ENCODE results near the gene ROR1.

ROR1 gene

GRCh38 chr1:64184003-64184440 lies 410.2 kb downstream of the ROR1 start:
- DNase-seq (ENCODE audit: low spot score), result no peak
- TF ChIP-seq, protein P1, sequence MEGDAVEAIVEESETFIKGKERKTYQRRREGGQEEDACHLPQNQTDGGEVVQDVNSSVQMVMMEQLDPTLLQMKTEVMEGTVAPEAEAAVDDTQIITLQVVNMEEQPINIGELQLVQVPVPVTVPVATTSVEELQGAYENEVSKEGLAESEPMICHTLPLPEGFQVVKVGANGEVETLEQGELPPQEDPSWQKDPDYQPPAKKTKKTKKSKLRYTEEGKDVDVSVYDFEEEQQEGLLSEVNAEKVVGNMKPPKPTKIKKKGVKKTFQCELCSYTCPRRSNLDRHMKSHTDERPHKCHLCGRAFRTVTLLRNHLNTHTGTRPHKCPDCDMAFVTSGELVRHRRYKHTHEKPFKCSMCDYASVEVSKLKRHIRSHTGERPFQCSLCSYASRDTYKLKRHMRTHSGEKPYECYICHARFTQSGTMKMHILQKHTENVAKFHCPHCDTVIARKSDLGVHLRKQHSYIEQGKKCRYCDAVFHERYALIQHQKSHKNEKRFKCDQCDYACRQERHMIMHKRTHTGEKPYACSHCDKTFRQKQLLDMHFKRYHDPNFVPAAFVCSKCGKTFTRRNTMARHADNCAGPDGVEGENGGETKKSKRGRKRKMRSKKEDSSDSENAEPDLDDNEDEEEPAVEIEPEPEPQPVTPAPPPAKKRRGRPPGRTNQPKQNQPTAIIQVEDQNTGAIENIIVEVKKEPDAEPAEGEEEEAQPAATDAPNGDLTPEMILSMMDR (IDR thresholded peaks at IDR 0.05; ENCODE audit: borderline replicate concordance, control extremely low read depth, extremely low read depth, insufficient read depth, missing control alignments), result no peak
- in situ Hi-C loops (cut with MboI; ENCODE audit: low sequenced_read_pairs, unreplicated experiment), result no loop called here

GRCh38 chr1:64186138-64186897 lies 412.5 kb downstream of the ROR1 start:
- no peak for DNase-seq (ENCODE audit: low spot score)
- TF ChIP-seq, protein P1 (IDR thresholded peaks at IDR 0.05; ENCODE audit: borderline replicate concordance, control extremely low read depth, extremely low read depth, insufficient read depth, missing control alignments), result no peak
- in situ Hi-C loops (cut with MboI; ENCODE audit: low sequenced_read_pairs, unreplicated experiment), result no loop called here

DNA sequence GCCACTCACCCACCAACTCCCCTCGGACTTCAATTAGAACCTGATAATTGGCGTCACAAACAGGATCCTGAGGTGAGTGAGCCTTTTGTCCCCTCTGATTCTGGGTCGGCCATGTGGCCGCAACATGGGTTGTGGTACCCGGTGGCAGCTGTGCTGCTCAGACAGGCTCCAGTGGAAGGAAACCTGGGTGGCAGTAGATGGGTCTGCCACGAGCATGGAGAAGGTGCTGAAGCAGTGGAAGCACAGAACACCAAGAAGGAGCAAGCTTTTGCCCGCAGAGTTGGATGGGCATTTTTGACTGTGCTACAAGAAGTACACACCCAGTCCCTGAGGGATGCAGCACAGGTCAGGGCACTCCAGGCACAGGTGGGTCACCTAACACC lies 413.1 kb downstream of the ROR1 start:
- in situ Hi-C loops (cut with MboI; ENCODE audit: low sequenced_read_pairs, unreplicated experiment), result no loop called here

GRCh38 chr1:64187646-64188045 lies 413.8 kb downstream of the ROR1 start:
- TF ChIP-seq, protein P1 (IDR thresholded peaks at IDR 0.05; ENCODE audit: borderline replicate concordance, control extremely low read depth, extremely low read depth, insufficient read depth, missing control alignments), result no peak
- in situ Hi-C loops (cut with MboI; ENCODE audit: low sequenced_read_pairs, unreplicated experiment), result no loop called here
- DNase-seq (ENCODE audit: low spot score), result no peak

More for the DNA sequence above, 413.1 kb downstream of the ROR1 start:
- no peak for DNase-seq (ENCODE audit: low spot score)
- TF ChIP-seq, protein P1 (IDR thresholded peaks at IDR 0.05; ENCODE audit: borderline replicate concordance, control extremely low read depth, extremely low read depth, insufficient read depth, missing control alignments), result no peak

- no peak for DNase-seq (ENCODE audit: low spot score)
- TF ChIP-seq, protein P1 (IDR thresholded peaks at IDR 0.05; ENCODE audit: borderline replicate concordance, control extremely low read depth, extremely low read depth, insufficient read depth, missing control alignments), result no peak
- in situ Hi-C loops (cut with MboI; ENCODE audit: low sequenced_read_pairs, unreplicated experiment), result no loop called here
Observed at GRCh38 chr1:64192290-64192689, 418.5 kb downstream of the ROR1 start.

GRCh38 chr1:64194168-64195080 lies 420.6 kb downstream of the ROR1 start:
- DNase-seq (ENCODE audit: low spot score), result no peak
- TF ChIP-seq, protein P1 (IDR thresholded peaks at IDR 0.05; ENCODE audit: borderline replicate concordance, control extremely low read depth, extremely low read depth, insufficient read depth, missing control alignments), result no peak
- in situ Hi-C loops (cut with MboI; ENCODE audit: low sequenced_read_pairs, unreplicated experiment), result no loop called here
